ENCODE measurements around the gene ITPR1.

ITPR1 gene

GRCh38 chr3:4752201-4753072, 259.3 kb downstream of the ITPR1 start:
- CTCF ChIA-PET: interaction anchor here (0.5 to 1.3 kb wide), 3 partner anchors 20 to 224 kb away, joined by 3 read pairs; no protein-coding TSS in a partner anchor
- Histone ChIP-seq H3K9me3 (ENCODE audit: control insufficient read depth, insufficient read depth, low read depth, low read length) (no peaks in the 10 kb centered on the region), H3K4me3 (ENCODE audit: low read depth, low read length) (no peak overlapping the region), H3K27ac (ENCODE audit: extremely low read depth, low read depth, low read length) (no peak overlapping the region), H3K4me1 (ENCODE audit: control insufficient read depth, insufficient read depth, low read length) (peaks cover 8% of the 10 kb centered on the region; the same call in 1 of the 2 replicates), H3K36me3 (ENCODE audit: control insufficient read depth in 2 of 2, insufficient read depth in 1 of 2, low read length in 2 of 2) (peaks cover 0 to 4% of the 10 kb centered on the region in 2 experiments; a peak in 1 of 3 replicates)
- POLR2A ChIA-PET: interaction anchor here (1.4 to 1.5 kb wide), 2 partner anchors 227 to 233 kb away, joined by 3 to 6 read pairs; partner anchors contain the start of gene BHLHE40
- TF ChIP-seq ZNF354C (tag by site-specific recombination; IDR thresholded peaks at IDR 0.05; ENCODE audit: borderline replicate concordance, low read depth): no peak
- no peak for TF ChIP-seq ZNF175 (tag by site-specific recombination; IDR thresholded peaks at IDR 0.05)
- no peak for TF ChIP-seq PRDM6 (tag by site-specific recombination; IDR thresholded peaks at IDR 0.05)
- no peak for TF ChIP-seq ZNF660 (tag by site-specific recombination; IDR thresholded peaks at IDR 0.05)
- no peak for TF ChIP-seq ZNF621 (tag by site-specific recombination; IDR thresholded peaks at IDR 0.05)
- no peak for TF ChIP-seq ZNF391 (tag by site-specific recombination; IDR thresholded peaks at IDR 0.05; ENCODE audit: borderline replicate concordance, low read depth)
- TF ChIP-seq ZNF174 (tag by site-specific recombination; IDR thresholded peaks at IDR 0.05): no peak

- TF ChIP-seq, protein P1, sequence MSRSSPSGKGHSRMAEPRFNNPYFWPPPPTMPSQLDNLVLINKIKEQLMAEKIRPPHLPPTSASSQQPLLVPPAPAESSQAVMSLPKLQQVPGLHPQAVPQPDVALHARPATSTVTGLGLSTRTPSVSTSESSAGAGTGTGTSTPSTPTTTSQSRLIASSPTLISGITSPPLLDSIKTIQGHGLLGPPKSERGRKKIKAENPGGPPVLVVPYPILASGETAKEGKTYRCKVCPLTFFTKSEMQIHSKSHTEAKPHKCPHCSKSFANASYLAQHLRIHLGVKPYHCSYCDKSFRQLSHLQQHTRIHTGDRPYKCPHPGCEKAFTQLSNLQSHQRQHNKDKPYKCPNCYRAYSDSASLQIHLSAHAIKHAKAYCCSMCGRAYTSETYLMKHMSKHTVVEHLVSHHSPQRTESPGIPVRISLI (tag by site-specific recombination; IDR thresholded peaks at IDR 0.05): no peak
- no peak for TF ChIP-seq ZNF157 (tag by site-specific recombination; IDR thresholded peaks at IDR 0.05)
- TF ChIP-seq ZNF18 (tag by site-specific recombination; IDR thresholded peaks at IDR 0.05): no peak
- TF ChIP-seq ZBTB21 (tag by site-specific recombination; IDR thresholded peaks at IDR 0.05): no peak
- TF ChIP-seq ZNF76 (tag by site-specific recombination; IDR thresholded peaks at IDR 0.05; ENCODE audit: borderline replicate concordance, low read depth): no peak
- no peak for TF ChIP-seq ZNF221 (tag by site-specific recombination; IDR thresholded peaks at IDR 0.05; ENCODE audit: borderline replicate concordance)
- no peak for TF ChIP-seq ZNF302 (tag by site-specific recombination; IDR thresholded peaks at IDR 0.05; ENCODE audit: low read depth)
- no peak for TF ChIP-seq ZBTB11 (tag by site-specific recombination; conservative IDR thresholded peaks at IDR 0.05; ENCODE audit: low read depth)
- no peak for TF ChIP-seq WT1 (tag by site-specific recombination; IDR thresholded peaks at IDR 0.05)
- TF ChIP-seq ZNF501 (tag by site-specific recombination; IDR thresholded peaks at IDR 0.05): no peak
- TF ChIP-seq, protein P2, sequence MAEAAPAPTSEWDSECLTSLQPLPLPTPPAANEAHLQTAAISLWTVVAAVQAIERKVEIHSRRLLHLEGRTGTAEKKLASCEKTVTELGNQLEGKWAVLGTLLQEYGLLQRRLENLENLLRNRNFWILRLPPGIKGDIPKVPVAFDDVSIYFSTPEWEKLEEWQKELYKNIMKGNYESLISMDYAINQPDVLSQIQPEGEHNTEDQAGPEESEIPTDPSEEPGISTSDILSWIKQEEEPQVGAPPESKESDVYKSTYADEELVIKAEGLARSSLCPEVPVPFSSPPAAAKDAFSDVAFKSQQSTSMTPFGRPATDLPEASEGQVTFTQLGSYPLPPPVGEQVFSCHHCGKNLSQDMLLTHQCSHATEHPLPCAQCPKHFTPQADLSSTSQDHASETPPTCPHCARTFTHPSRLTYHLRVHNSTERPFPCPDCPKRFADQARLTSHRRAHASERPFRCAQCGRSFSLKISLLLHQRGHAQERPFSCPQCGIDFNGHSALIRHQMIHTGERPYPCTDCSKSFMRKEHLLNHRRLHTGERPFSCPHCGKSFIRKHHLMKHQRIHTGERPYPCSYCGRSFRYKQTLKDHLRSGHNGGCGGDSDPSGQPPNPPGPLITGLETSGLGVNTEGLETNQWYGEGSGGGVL (tag by site-specific recombination; IDR thresholded peaks at IDR 0.05): no peak
- POLR2A ChIA-PET: interaction anchor here (1.4 to 1.5 kb wide), 2 partner anchors 226 to 232 kb away, joined by 3 to 6 read pairs; partner anchors contain the start of gene BHLHE40
- H3K36me3 ChIP-seq (ENCODE audit: control insufficient read depth in 2 of 2, insufficient read depth in 1 of 2, low read length in 2 of 2): peaks cover 0 to 4% of the 10 kb centered on the region in 2 experiments; a peak in 1 of 3 replicates
- peaks cover 8% of the 10 kb centered on the region; the same call in 1 of the 2 replicates for H3K4me1 ChIP-seq (ENCODE audit: control insufficient read depth, insufficient read depth, low read length)
- no peak overlapping the region for H3K27ac ChIP-seq (ENCODE audit: extremely low read depth, low read depth, low read length)
- no peaks in the 10 kb centered on the region for H3K9me3 ChIP-seq (ENCODE audit: control insufficient read depth, insufficient read depth, low read depth, low read length)
- CTCF ChIA-PET: interaction anchor here (0.5 kb wide), 1 partner anchor 20 kb away, joined by 3 read pairs; no protein-coding TSS in a partner anchor
- no peak overlapping the region for H3K4me3 ChIP-seq (ENCODE audit: low read depth, low read length)
Measured at GRCh38 chr3:4753073-4753691, 260.0 kb downstream of the ITPR1 start.

Data from HEK293 (cell line).